ENCODE results near the gene SLC9A5. TPM values are rescaled to one million over a fixed set of nuclear protein-coding genes. Genes with fewer than 3 reads are reported as not detected.

SLC9A5 gene
- total RNA-seq, 4 donors from 2014 or later = 0.37 to 1.2 (median 0.72) TPM

DNA sequence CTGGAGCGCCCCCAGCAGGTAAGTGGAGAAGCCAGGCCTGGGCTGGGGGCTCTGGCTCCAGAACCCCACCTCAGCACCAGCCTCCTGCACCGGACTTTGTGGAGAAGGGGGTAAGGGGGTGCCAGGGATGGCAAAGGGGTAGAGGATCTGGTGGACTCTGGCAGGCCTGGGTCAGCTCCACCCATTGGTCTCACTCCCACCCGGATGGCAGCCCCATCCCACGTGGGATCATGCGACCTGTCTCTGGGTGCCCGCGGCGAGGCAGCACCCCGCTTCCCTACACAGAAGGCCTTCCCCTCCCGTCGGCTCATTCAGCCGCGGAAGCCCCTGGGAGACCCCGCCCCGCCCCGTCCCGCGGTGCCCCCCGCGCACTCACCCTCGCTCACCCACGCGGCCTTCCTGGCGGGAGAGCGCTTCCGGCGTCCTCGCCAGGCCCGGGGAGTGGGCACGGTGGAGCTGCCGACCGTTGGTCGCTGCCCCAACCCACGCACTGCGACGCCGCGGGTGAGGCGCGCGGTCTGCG lies 30.1 kb downstream of the SLC9A5 start:
- ATAC-seq (ENCODE audit: low FRiP score) = peak; percentile 35
- TF ChIP-seq, protein P1, sequence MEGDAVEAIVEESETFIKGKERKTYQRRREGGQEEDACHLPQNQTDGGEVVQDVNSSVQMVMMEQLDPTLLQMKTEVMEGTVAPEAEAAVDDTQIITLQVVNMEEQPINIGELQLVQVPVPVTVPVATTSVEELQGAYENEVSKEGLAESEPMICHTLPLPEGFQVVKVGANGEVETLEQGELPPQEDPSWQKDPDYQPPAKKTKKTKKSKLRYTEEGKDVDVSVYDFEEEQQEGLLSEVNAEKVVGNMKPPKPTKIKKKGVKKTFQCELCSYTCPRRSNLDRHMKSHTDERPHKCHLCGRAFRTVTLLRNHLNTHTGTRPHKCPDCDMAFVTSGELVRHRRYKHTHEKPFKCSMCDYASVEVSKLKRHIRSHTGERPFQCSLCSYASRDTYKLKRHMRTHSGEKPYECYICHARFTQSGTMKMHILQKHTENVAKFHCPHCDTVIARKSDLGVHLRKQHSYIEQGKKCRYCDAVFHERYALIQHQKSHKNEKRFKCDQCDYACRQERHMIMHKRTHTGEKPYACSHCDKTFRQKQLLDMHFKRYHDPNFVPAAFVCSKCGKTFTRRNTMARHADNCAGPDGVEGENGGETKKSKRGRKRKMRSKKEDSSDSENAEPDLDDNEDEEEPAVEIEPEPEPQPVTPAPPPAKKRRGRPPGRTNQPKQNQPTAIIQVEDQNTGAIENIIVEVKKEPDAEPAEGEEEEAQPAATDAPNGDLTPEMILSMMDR (IDR thresholded peaks at IDR 0.05) = no peak
- no peak for DNase-seq (ENCODE audit: low spot score)

DNA sequence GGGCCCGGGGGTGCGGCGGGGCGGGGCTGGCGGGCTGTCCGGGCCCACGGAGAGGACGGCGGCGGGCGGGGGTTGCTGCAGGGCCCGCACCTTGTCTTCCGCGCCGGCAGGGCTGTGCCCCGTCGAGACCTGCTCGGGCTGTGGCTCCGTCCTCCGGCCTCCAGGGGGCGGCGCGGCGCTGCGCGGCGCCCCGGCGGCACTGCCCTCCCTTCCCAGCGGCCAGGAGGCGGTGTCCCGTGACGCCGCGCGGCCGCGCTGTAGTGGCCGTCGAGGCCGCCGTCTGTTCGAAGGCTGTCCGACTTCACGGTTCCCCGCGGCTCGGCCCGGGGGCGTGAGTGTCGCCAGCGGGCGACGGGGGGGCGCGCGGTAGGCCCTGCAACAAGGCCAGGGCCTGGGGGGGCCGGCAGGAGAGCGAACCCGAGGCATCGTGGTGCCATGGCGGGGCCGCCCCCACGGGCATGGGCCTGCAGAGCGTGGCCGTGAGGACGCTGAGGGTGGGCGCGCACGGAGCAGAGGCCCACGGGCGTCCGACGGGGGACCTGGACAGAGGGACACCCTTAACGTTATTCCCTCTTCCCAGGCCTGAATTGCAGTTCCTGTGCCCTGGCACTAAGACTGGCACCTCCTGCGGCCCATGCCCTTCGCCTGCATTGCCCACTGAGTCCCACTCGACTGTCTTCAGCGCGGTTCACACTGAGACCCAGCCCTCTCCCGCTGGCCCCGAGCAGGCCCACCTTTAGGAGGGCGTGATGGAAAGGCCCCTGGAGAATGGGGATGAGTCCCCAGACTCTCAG lies 30.7 kb downstream of the SLC9A5 start, which contains the start of gene PLEKHG4:
Gene PLEKHG4 (plus strand): TSS at position 237 of the 794 bp plus-strand sequence. CDS start 513 bp downstream, at position 750.
- DNase-seq (ENCODE audit: low spot score) = peak; percentile 26
- TF ChIP-seq, protein P1 (IDR thresholded peaks at IDR 0.05) = peak in 1 of 3 donors; percentile 50
- ATAC-seq (ENCODE audit: low FRiP score) = peak; percentile 81

DNA sequence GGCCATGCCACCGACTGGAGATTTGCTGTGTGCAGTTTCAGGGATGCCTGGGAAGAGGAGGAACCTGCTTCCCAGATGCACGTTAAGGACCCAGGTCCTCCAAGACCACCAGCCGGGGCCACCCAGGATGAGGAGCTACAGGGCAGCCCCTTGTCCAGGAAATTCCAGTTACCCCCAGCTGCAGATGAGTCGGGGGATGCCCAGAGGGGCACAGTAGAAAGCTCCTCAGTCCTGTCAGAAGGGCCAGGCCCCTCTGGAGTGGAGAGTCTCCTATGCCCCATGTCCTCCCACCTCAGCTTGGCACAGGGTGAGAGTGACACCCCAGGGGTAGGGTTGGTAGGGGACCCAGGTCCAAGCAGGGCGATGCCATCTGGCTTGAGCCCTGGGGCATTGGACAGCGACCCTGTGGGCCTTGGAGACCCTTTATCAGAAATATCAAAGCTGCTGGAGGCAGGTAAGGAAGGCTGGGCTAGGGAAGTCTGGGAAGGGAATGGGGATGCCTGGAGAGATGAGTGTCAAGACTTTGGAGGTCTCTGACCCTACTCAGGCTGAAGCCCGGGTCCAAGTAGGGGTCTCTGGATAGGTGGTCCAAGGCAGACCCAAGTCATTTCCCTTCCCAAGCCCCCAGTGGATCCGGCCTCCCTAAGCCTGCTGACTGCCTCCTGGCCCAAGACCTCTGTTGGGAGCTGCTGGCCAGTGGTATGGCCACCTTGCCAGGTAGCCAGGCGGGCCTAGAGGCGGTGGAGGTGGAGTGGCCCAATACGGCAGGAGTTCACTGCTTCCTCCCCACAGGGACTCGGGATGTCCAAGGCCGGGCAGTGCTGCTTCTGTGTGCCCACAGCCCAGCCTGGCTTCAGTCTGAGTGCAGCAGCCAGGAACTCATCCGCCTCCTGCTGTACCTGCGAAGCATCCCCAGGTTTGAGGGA lies 31.6 kb downstream of the SLC9A5 start:
- ATAC-seq (ENCODE audit: low FRiP score) (no peak), DNase-seq (ENCODE audit: low spot score) (no peak)
- TF ChIP-seq, protein P1 (IDR thresholded peaks at IDR 0.05) = no peak

DNA sequence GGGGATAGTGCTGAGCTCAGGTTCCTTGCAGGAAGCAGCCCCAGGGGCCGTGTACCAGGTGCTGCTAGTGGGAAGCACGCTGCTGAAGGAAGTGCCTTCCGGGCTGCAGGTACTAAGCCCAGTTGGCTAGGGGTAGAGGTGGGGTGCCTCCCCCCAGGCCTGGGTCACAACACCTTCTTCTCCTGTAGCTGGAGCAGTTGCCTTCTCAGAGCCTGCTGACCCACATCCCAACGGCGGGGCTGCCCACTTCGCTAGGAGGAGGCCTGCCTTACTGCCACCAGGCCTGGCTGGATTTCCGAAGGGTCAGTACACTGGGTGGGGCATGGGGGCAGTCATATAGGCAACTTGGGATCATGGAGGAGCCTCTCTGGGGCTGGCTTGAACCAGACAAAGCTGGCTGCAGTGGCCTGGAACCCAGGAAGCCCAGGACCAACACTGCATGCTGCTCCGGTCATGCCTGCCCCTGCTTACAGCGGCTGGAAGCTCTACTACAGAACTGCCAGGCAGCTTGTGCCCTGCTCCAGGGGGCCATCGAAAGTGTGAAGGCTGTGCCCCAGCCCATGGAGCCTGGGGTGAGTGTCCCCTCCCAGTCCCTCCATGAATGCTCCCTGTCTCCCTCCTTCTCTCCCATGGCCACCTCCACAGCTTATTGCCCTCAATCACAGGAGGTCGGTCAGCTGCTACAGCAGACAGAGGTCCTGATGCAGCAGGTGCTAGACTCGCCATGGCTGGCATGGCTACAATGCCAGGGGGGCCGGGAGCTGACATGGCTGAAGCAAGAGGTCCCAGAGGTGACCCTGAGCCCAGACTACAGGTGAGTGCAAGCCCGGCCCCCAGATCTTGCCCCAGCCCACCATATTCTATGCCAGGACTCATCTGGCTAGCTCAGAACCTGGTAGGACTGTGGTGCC lies 33.0 kb downstream of the SLC9A5 start:
- DNase-seq (ENCODE audit: low spot score) = no peak
- TF ChIP-seq, protein P1 (IDR thresholded peaks at IDR 0.05) = no peak
- ATAC-seq (ENCODE audit: low FRiP score) = no peak

DNA sequence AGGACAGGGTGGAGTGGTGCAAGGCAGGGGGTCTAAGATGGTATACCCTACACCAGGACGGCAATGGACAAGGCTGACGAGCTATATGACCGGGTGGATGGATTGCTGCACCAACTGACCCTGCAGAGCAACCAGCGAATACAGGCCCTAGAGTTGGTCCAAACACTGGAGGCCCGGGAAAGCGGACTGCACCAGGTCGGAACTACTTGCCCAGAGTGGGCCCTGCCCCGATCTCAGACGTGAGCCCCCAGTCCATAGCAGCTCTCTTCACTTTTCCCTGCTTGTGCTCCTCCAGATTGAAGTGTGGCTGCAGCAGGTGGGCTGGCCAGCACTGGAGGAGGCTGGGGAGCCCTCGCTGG lies 33.6 kb downstream of the SLC9A5 start:
- TF ChIP-seq, protein P1 (IDR thresholded peaks at IDR 0.05) = no peak
- DNase-seq (ENCODE audit: low spot score) (no peak), ATAC-seq (ENCODE audit: low FRiP score) (no peak)
